NCI-H2029 (cell line): ENCODE results near the gene SMR3B.

Experiments used
- DNase-seq: peaks from one replicate; lab custom pipeline; 2025; lab: John Stamatoyannopoulos, UW

Gene SMR3B

GRCh38 chr4:70382691-70383181 lies at the start of gene SMR3B:
Gene SMR3B, plus strand, starts transcription at chr4:70383131. Its CDS starts 1,380 bp downstream, at chr4:70384511.
- no peak for DNase-seq

- no peak for DNase-seq
Measured at GRCh38 chr4:70334681-70335080, 48.2 kb upstream of the SMR3B start, which contains the start of gene CABS1. Gene CABS1, plus strand, starts transcription at chr4:70334981. Its CDS starts 59 bp downstream, at chr4:70335040.

GRCh38 chr4:70336043-70336442 lies 46.9 kb upstream of the SMR3B start:
- DNase-seq = no peak

GRCh38 chr4:70337886-70338420 lies 45.0 kb upstream of the SMR3B start:
- DNase-seq = no peak

- DNase-seq = no peak
Measured at GRCh38 chr4:70356185-70356584, 26.7 kb upstream of the SMR3B start.

- DNase-seq = no peak
Measured at GRCh38 chr4:70359115-70359661, 23.7 kb upstream of the SMR3B start.

GRCh38 chr4:70360460-70360859 lies 22.5 kb upstream of the SMR3B start, which contains the start of gene SMR3A:
Gene SMR3A, plus strand, starts transcription at chr4:70360760. Its CDS starts 1,356 bp downstream, at chr4:70362116.
- DNase-seq = no peak

GRCh38 chr4:70364002-70364401 lies 18.9 kb upstream of the SMR3B start:
- no peak for DNase-seq

GRCh38 chr4:70365479-70365878 lies 17.5 kb upstream of the SMR3B start:
- DNase-seq = peak; percentile 0

- no peak for DNase-seq
Measured at GRCh38 chr4:70367813-70368212, 15.1 kb upstream of the SMR3B start.

GRCh38 chr4:70371987-70372386 lies 10.9 kb upstream of the SMR3B start:
- no peak for DNase-seq

GRCh38 chr4:70372760-70373159 lies 10.2 kb upstream of the SMR3B start:
- DNase-seq = no peak

- no peak for DNase-seq
Measured at GRCh38 chr4:70380578-70380977, 2.4 kb upstream of the SMR3B start.

GRCh38 chr4:70392057-70392776 lies 9.3 kb downstream of the SMR3B start:
- DNase-seq = no peak

- DNase-seq = no peak
Measured at GRCh38 chr4:70397580-70397979, 14.6 kb downstream of the SMR3B start, which contains the start of gene OPRPN. Gene OPRPN, plus strand, starts transcription at chr4:70397940. Its CDS starts 1,346 bp downstream, at chr4:70399286.

- no peak for DNase-seq
Measured at GRCh38 chr4:70399319-70399718, 16.4 kb downstream of the SMR3B start.

- no peak for DNase-seq
Measured at GRCh38 chr4:70402762-70403161, 19.8 kb downstream of the SMR3B start.

GRCh38 chr4:70405765-70406164 lies 22.8 kb downstream of the SMR3B start:
- DNase-seq = no peak

GRCh38 chr4:70425306-70425705 lies 42.4 kb downstream of the SMR3B start:
- no peak for DNase-seq

GRCh38 chr4:70426789-70427188 lies 43.9 kb downstream of the SMR3B start:
- no peak for DNase-seq

- DNase-seq = no peak
Measured at GRCh38 chr4:70437197-70437596, 54.3 kb downstream of the SMR3B start.
